NT2/D1 (cell line): ENCODE results near the gene MEN1.

Experiments
- SUZ12 ChIP-seq: IDR thresholded peaks from 2 replicates; pipeline ENCODE4 v1.6.1; 2011; ENCODE audit not compliant: insufficient read length, insufficient read depth; ENCODE audit errors: extremely low read depth
- YY1 ChIP-seq: IDR thresholded peaks from 2 replicates; pipeline ENCODE4 v1.6.1; 2011; ENCODE audit not compliant: insufficient read length, insufficient read depth

- TF ChIP-seq YY1, result no peak
- no peak for TF ChIP-seq SUZ12
Measured at GRCh38 chr11:64771861-64772260, 38.5 kb downstream of the MEN1 start.
